ENCODE data around the gene KDF1. TPM values are rescaled to one million over a fixed set of nuclear protein-coding genes. Genes with fewer than 3 reads are reported as not detected.

KDF1 gene
- total RNA-seq, 6 experiments from 2014 or later, result 1.1 to 4.1 (median 2.5) TPM

DNA sequence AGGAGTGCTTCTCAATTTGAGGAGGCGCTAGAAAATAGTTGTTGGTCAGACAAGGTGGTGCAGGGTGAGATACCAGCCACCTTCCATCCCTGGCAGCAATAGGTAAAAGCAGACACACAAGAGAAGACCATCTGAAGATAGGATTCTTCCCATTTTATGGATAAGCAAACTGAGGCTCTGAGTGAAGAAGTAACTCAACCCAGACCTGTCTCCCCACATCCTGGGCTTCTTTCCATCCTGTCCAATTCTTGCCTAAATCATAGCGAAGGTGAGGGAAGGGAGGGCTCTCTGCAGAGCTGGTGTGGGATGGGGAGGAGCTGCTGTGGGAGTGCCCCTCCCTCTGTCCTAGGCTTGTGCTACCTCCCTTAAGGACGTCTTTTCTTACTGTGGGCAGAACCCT lies 11.3 kb upstream of the KDF1 start:
- ATAC-seq, result no peak
- peaks cover 0 to 2% (median 0%) of the 10 kb centered on the region in 4 donors for H3K4me1 ChIP-seq
- no peaks in the 10 kb centered on the region for H3K9me3 ChIP-seq
- no peaks in the 10 kb centered on the region for H3K27me3 ChIP-seq
- no peak overlapping the region for H3K27ac ChIP-seq
- DNase-seq, result no peak
- WGBS (ENCODE audit: insufficient coverage, low coverage, low lambda C conversion rate, missing lambda C conversion rate), result no CpG with 5 or more reads among the region's 3 CpGs
- intact Hi-C loops (cut with DNase I), result no loop called here
- no peak overlapping the region for H3K4me3 ChIP-seq
- TF ChIP-seq POLR2A (IDR thresholded peaks at IDR 0.05), result no peak
- TF ChIP-seq, protein P1, sequence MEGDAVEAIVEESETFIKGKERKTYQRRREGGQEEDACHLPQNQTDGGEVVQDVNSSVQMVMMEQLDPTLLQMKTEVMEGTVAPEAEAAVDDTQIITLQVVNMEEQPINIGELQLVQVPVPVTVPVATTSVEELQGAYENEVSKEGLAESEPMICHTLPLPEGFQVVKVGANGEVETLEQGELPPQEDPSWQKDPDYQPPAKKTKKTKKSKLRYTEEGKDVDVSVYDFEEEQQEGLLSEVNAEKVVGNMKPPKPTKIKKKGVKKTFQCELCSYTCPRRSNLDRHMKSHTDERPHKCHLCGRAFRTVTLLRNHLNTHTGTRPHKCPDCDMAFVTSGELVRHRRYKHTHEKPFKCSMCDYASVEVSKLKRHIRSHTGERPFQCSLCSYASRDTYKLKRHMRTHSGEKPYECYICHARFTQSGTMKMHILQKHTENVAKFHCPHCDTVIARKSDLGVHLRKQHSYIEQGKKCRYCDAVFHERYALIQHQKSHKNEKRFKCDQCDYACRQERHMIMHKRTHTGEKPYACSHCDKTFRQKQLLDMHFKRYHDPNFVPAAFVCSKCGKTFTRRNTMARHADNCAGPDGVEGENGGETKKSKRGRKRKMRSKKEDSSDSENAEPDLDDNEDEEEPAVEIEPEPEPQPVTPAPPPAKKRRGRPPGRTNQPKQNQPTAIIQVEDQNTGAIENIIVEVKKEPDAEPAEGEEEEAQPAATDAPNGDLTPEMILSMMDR (IDR thresholded peaks at IDR 0.05), result no peak
- H3K36me3 ChIP-seq, result no peaks in the 10 kb centered on the region

DNA sequence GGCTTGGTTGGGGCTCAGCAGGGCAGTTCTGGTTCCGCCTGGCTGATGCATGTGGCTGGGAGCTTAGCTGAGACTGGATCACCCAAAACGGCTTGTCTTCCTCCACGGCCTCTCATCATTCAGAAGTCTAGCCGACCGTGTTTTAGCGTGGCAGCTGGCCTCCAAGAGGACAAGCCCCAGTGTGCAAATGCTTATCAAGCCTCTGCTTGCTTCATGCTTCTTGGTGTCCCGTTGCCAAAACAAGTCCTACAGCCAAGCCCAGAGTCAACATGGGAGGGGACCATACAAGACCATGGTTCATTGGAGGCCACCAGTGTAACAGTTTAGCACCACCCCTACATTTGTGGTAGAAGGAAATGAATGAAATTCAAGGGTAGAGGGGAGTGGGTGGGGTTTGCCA lies 10.5 kb upstream of the KDF1 start:
- TF ChIP-seq POLR2A (IDR thresholded peaks at IDR 0.05), result no peak
- TF ChIP-seq, protein P1 (IDR thresholded peaks at IDR 0.05), result no peak
- ATAC-seq (no peak), DNase-seq (no peak)
- H3K27me3 ChIP-seq, result no peaks in the 10 kb centered on the region
- no peaks in the 10 kb centered on the region for H3K9me3 ChIP-seq
- no peaks in the 10 kb centered on the region for H3K36me3 ChIP-seq
- no peak overlapping the region for H3K4me3 ChIP-seq
- no peak overlapping the region for H3K27ac ChIP-seq
- WGBS (ENCODE audit: insufficient coverage, low coverage, low lambda C conversion rate, missing lambda C conversion rate), result 33% methylated on average over 1 of the region's 7 CpGs
- intact Hi-C loops (cut with DNase I), result no loop called here
- H3K4me1 ChIP-seq, result peaks cover 0 to 2% (median 0%) of the 10 kb centered on the region in 4 donors

DNA sequence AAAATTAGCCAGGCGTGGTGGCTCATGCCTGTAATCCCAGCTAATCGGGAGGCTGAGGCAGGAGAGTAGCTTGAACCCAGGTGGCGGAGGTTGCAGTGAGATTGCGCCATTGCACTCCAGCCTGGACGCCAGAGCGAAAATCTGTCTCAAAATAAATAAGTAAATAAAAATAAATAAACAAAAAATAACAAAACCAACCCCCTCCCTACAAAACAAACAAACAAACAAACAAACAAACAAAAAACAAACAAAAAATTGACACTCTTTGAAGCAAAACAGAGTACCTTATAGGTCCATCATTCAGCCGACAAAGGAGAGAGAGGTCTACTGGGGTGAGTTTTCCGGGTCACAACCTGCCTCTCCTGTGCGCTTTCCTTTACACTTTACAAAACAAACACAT lies 5.4 kb upstream of the KDF1 start:
- TF ChIP-seq POLR2A (IDR thresholded peaks at IDR 0.05), result no peak
- TF ChIP-seq, protein P1 (IDR thresholded peaks at IDR 0.05), result no peak
- Histone ChIP-seq H3K27me3 (no peaks in the 10 kb centered on the region), H3K9me3 (no peaks in the 10 kb centered on the region), H3K27ac (no peak overlapping the region), H3K4me3 (no peak overlapping the region), H3K4me1 (peaks cover 0 to 13% (median 6%) of the 10 kb centered on the region in 4 donors), H3K36me3 (no peaks in the 10 kb centered on the region)
- ATAC-seq, result no peak
- 86% methylated on average over 8 of the region's 9 CpGs for WGBS (ENCODE audit: insufficient coverage, low coverage, low lambda C conversion rate, missing lambda C conversion rate)
- DNase-seq, result no peak
- intact Hi-C loops (cut with DNase I), result no loop called here

DNA sequence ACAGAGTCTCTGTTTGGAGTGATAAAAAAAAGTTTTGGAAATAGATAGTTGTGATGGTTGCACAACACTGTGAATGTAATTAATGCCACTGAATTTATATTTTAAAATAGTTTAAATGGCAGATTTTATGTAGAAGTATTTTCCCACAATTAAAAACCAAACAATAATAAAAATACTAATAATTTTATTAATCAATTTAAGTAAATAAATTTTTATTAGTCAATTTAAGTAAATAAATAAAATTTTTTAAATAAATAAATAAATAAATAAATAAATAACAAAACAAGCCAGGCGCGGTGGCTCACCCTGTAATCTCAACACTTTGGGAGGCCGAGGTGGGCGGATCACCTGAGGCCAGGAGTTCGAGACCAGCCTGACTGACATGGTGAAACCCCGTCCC lies 4.9 kb upstream of the KDF1 start:
- ATAC-seq (no peak), DNase-seq (peak in 1 of 3 donors; percentile 31)
- TF ChIP-seq, protein P1 (IDR thresholded peaks at IDR 0.05), result no peak
- TF ChIP-seq POLR2A (IDR thresholded peaks at IDR 0.05), result no peak
- intact Hi-C loops (cut with DNase I), result no loop called here
- no peak overlapping the region for H3K27ac ChIP-seq
- WGBS (ENCODE audit: insufficient coverage, low coverage, low lambda C conversion rate, missing lambda C conversion rate), result 94% methylated on average over 5 of the region's 6 CpGs
- no peaks in the 10 kb centered on the region for H3K27me3 ChIP-seq
- H3K36me3 ChIP-seq, result no peaks in the 10 kb centered on the region
- H3K4me3 ChIP-seq, result no peak overlapping the region
- H3K4me1 ChIP-seq, result peaks cover 0 to 13% (median 6%) of the 10 kb centered on the region in 4 donors
- no peaks in the 10 kb centered on the region for H3K9me3 ChIP-seq

DNA sequence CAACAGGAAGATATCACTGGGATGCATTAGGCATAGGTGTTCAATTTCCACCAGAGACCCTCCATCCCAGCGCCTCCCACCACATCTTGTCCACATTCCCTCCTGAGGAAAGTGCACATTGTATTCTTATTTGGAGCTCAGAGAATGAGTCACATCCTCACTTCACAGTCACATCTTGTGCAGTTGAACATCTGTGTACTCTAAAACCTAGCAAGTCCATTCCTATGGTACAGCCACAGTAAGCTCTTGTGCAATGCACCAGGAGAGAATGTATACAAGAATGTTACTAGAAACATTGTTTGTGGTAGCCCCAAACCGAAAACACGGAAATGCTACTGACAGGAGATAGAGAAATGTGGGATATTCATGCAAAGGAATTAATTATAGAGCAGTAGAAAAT lies 1.6 kb upstream of the KDF1 start:
- Histone ChIP-seq H3K27me3 (no peaks in the 10 kb centered on the region), H3K9me3 (no peaks in the 10 kb centered on the region), H3K36me3 (no peaks in the 10 kb centered on the region), H3K4me3 (no peak overlapping the region), H3K4me1 (peaks cover 0 to 19% (median 6%) of the 10 kb centered on the region in 4 donors), H3K27ac (no peak overlapping the region)
- 70% methylated on average over 3 of the region's 3 CpGs for WGBS (ENCODE audit: insufficient coverage, low coverage, low lambda C conversion rate, missing lambda C conversion rate)
- DNase-seq (no peak), ATAC-seq (no peak)
- TF ChIP-seq, protein P1 (IDR thresholded peaks at IDR 0.05), result no peak
- TF ChIP-seq POLR2A (IDR thresholded peaks at IDR 0.05), result no peak
- intact Hi-C loops (cut with DNase I), result no loop called here

Data from right lobe of liver (tissue), 6 donors.